ENCODE results near the gene RAB11FIP4.
"Not testable (repeated sequence)": the region's sequence is repeated elsewhere in the genome, so short reads cannot be mapped to it uniquely, and the experiment has no call there.

The RAB11FIP4 gene

GRCh38 chr17:31428512-31428911 lies 37.0 kb downstream of the RAB11FIP4 start:
- no peak for DNase-seq (ENCODE audit: low read depth in 2 of 3, low spot score in 2 of 3)

DNA sequence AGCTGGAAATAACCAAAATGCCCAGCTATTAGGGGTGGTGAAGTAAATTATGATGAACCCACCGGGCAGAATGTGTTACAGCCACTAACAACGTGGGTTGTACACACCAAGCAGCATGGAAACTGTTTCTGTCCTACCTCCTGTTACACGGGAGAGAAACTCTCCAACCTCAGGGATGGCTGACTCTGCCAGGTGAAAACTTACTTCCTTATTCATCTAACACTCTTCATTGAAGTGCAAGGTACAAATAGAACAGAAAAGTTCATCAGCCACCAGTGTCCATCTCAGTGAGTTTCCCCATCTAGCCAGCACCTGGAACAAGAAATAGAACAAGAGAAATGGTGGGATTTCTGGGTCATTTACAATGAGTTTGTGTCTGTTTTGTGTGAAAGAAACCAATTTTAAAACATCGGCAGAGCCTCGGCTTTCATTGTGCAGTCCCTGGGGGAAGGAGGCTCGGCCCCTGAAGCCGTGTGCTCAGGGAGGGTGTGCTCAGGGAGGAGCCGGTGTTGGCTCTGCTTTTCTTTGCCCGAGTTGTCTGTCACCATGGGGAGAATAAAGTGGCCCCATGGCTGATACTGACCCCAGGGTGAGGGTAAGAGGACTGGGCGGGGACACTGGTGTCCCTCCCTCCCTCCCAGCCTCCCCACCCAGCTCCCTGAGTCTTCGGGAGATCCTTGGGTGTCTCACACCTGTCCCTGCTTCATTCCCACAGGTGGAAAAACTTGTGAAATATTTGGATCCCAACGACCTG lies 39.8 kb downstream of the RAB11FIP4 start:
- no peak for DNase-seq (ENCODE audit: low read depth in 2 of 3, low spot score in 2 of 3)

DNA sequence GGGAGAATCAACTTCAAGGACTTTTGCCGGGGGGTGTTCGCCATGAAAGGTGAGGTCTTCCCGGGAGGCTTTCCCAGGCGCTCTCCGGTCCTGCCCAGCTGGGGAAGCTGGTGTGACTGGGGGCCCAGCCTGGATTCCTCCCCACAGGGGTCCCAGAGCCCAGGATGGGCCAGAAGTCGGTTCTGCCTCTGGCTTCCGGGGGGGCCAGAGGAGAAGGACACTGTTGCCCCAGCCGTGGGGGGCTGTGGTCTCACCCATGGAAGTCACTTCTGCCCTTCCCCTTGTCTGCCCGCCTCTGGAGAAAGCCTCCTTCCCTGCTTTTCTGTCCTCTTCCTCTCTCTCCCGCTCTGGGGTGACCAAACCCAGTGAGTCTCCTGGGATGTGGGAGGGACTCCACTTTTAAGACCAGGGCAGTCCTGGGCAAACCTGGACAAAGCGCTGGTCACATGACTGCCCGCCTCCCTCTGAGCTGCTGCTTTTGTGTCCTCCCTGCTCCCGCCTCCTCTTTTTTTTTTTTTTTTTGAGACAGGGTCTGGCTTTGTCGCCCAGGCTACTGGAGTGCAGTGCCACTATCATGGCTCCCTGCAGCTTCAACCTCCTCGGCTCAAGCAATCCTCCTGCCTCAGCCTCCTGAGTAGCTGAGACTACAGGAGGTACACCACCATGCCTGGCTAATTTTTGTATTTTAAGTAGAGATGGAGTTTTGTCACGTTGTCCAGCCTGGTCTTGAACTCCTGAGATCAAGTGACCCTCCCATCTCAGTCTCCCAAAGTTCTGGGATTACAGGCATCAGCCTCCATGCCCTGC lies 40.6 kb downstream of the RAB11FIP4 start:
- no peak for DNase-seq (ENCODE audit: low read depth in 2 of 3, low spot score in 2 of 3)

GRCh38 chr17:31433091-31433790 lies 41.8 kb downstream of the RAB11FIP4 start:
- DNase-seq (ENCODE audit: low read depth in 2 of 3, low spot score in 2 of 3): no peak

DNA sequence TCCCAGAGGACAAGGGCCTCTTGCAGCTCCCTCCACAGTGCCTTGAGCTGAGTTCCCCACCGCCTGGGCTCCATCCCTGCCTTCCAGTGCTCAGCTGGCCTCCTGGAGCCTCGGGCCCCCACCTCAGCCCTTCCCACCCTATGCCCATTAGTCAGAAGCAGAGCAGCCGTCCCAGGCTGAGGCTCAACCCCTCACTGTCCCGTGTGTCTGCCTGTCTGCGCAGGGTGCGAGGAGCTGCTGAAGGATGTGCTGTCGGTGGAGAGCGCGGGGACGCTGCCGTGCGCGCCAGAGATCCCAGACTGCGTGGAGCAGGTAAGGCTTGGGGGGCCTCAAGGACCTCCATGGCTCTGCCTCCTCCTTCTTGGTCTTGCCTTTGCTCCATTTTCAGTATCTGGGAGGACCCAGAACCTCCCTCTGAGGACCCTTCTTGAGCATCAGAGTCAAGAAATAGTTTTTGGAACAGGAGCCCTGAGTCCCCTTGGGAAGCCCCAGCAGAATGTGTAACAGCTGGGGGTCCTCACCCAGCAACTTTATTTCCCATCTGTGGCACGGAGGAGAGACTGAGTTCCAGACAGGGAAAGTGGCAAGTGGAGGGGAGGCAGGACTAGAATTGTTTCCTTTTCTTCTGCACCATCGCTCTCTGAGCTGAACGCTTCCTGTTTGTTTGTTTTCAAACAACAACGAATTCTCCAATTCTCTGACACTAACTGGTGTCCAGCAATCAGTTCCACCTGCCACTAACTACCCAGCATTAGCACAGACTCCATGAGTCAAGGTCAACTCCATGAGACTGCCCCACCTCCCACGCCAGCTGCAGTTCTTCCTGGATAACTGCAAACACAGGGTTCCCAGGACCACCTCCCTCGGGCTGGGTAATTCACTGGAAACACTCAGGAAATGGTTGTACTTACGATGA lies 42.6 kb downstream of the RAB11FIP4 start:
- DNase-seq (ENCODE audit: low read depth in 2 of 3, low spot score in 2 of 3): no peak

DNA sequence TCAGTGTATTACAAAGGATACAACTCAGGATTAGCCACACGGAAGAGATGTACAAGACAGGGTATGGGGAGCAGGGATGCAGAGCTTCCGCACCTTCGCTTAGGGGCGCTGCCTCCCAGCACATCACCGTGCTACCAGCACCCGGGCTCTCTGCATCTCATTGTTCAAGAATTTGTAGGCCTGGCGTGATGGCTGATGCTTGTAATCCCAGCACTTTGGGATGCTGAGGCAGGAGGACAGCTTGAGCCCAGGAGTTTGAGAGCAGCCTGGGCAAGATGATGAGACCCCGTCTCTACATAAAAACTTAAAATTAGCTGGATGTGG lies 43.2 kb downstream of the RAB11FIP4 start:
- no peak for DNase-seq (ENCODE audit: low read depth in 2 of 3, low spot score in 2 of 3)

GRCh38 chr17:31435581-31435980 lies 44.1 kb downstream of the RAB11FIP4 start:
- no peak for DNase-seq (ENCODE audit: low read depth in 2 of 3, low spot score in 2 of 3)

DNA sequence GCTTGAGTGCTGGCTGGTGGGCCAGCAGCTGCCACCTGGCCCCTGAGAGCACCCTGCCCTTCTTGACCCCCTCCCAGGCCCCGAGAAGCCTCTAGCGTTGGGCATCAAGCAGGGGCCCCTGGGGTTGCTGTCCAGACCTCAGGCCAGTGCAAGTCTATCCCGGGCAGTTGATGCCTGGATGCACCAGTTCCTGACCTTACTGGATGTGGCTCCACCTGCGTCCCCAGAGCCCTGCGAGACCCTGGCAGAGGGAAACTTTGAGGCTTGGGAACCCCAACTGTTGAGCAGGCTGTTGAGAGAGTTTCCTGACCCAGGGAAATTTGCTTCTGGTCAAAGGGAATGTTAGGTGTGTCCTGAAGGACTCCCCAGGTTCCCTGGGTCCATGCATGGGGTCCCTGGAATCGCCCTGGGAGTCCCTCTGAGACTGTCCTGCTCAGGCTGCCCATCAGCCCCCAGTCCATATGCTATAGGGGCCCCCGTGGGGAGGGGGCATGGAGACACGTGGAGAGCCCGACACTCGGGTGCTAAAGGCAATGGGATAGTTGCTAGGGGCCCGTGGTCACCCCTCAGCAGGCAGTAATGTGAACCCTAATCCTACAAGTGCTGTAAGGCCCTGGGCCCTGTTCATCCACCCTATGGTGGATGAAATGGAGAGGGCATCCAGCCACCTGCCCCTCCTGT lies 46.4 kb downstream of the RAB11FIP4 start:
- no peak for DNase-seq (ENCODE audit: low read depth in 2 of 3, low spot score in 2 of 3)

- DNase-seq (ENCODE audit: low read depth in 2 of 3, low spot score in 2 of 3): no peak
Observed at GRCh38 chr17:31439716-31440115, 48.2 kb downstream of the RAB11FIP4 start.

- DNase-seq (ENCODE audit: low read depth in 2 of 3, low spot score in 2 of 3): no peak
Observed at GRCh38 chr17:31442276-31442675, 50.8 kb downstream of the RAB11FIP4 start.

GRCh38 chr17:31442856-31443255 lies 51.4 kb downstream of the RAB11FIP4 start:
- not testable (repeated sequence) for DNase-seq (ENCODE audit: low read depth in 2 of 3, low spot score in 2 of 3)

DNA sequence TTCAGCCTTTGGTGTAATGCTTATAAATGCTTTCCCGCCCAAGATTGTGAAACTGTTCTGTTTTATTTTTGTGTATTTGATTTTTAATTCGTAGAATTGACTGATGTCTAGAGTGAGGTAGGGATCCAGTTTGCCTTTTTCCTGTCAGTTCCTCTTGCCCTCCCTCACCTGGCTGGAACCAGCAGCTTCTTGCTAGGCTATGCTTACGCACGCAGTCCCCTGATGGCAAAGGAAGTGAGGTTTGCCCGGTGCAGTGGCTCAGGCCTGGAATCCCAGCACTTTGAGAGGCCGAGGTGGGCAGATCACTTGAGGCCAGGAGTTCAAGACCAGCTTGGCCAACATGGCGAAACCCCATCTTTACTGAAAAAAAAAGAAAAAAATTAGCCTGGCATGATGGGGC lies 51.9 kb downstream of the RAB11FIP4 start:
- no peak for DNase-seq (ENCODE audit: low read depth in 2 of 3, low spot score in 2 of 3)

GRCh38 chr17:31444026-31444425 lies 52.6 kb downstream of the RAB11FIP4 start:
- no peak for DNase-seq (ENCODE audit: low read depth in 2 of 3, low spot score in 2 of 3)

GRCh38 chr17:31446195-31446967 lies 54.9 kb downstream of the RAB11FIP4 start:
- no peak for DNase-seq (ENCODE audit: low read depth in 2 of 3, low spot score in 2 of 3)

GRCh38 chr17:31448467-31449077 lies 57.1 kb downstream of the RAB11FIP4 start:
- DNase-seq (ENCODE audit: low read depth in 2 of 3, low spot score in 2 of 3): no peak

DNA sequence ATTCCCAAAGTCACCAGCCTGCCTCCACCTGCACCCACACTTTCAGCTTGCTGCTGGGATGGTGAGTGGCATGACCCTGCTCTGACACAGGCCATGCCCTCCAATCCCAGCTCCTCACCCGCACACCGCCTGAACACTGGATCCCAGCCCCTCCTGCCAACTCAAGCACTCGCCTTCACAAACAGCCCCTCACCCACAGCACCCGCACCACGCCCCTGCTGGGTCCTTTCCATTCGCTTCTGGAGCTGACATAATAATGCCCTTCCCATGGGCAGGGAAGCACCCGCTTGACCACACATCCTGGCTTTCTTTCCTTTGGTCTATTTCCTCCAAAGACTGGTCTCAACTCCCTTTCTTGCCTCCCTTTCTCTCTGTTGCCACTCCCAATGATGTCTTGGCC lies 57.6 kb downstream of the RAB11FIP4 start:
- no peak for DNase-seq (ENCODE audit: low read depth in 2 of 3, low spot score in 2 of 3)

DNA sequence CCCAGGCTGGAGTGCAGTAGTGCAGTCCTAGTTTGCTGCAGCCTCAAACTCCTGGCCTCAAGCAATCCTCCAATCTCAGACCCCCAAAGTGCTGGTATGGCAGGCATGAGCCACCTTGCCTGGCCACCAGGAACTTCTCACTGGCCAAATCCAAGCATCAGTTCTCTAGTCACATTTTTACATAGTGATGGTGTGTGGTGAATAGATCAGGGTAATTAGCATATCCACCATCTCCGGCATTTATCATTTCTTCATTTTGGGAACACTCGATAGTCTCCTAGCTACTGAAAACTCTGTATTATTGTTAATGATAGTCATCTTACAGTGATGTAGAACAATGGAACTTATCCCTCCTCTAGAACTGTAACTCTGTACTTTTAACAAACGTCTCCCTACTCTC lies 58.3 kb downstream of the RAB11FIP4 start:
- no peak for DNase-seq (ENCODE audit: low read depth in 2 of 3, low spot score in 2 of 3)

DNA sequence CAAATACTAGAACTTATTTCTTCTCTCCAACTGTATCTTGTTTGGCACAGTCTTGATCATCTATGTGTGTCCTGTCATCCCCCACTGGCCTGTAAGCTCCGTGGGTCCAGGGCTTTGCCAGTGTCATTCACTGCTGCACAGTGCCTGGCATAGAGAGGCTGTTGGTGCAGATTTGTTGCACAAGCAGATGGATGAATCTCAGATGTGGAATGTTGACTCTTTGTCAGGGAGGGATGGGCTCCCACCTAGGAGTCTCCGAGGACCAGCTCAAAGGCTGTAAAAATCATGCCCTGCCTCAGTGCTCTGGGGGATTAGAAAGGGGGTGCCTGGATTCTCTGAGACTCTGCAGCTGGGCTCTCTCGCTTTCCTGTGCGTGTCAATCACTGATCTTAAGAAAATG lies 60.6 kb downstream of the RAB11FIP4 start:
- DNase-seq (ENCODE audit: low read depth in 2 of 3, low spot score in 2 of 3): no peak

DNA sequence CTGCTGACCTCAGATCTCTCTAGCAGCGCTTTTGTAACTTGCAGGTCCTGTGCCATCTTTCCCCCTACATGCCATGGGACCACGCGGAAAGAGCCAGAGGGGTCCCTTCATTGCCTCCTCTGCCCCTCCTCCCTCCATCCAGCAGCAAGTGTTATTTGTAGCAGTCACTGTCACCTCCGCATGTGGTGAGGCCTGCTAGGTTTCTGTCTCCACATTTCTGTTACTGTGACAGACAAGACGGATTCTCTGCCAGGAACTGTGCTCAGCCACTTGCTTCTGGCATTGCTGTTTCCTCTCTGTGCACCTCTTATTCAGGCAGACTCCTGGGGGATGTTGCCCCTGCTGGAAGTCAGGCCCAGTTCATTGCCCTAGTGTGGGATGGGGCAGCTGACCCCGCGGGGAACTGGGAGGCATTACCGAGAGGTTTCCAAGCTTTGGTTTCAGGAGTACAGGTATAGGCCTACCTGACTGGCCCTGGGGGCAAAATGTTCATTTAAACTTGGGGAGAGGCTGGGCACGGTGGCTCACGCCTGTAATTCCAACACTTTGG lies 61.2 kb downstream of the RAB11FIP4 start:
- no peak for DNase-seq (ENCODE audit: low read depth in 2 of 3, low spot score in 2 of 3)
